ENCODE measurements around the gene DNAAF8. TPM values are rescaled to one million over a fixed set of nuclear protein-coding genes. Genes with fewer than 3 reads are reported as not detected.

Gene DNAAF8
- total and polyA plus RNA-seq, 2 donors = 0.38 to 1.1 TPM

DNA sequence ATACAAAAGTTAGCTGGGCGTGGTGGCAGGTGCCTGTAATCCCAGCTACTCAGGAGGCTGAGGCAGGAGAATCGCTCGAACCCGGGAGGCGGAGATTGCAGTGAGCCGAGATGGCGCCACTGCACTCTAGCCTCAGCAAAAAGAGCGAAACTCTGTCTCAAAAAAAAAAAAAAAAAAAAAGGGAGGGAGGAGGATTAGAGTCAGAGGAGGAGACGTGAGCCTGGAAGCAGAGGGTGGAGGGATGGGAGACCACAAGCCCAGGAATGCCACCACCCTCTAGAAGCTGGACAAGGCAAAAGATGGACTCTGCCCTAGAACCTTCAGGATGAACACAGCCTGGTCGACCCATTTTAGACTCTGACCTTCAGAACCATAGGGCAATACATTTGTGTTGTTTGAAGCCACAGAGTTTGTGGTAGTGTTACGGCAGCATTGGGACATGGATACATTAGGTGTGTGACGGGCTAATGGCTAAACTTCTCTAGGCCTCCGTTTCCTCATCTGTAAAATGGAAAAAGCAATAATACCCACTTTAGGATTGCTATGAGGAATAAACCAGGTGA lies 58.7 kb downstream of the DNAAF8 start:
- H3K9me3 ChIP-seq (ENCODE audit: control insufficient read depth in 2 of 2, insufficient read depth in 1 of 2, low read length in 1 of 2) = no peaks in the 10 kb centered on the region
- WGBS = 92% methylated on average over 13 of the region's 13 CpGs
- peaks cover 0 to 9% of the 10 kb centered on the region in 2 donors for H3K4me1 ChIP-seq (ENCODE audit: control insufficient read depth in 2 of 2, insufficient read depth in 2 of 2, low read length in 2 of 2)
- H3K4me3 ChIP-seq (ENCODE audit: low read length in 2 of 2) = no peak overlapping the region
- H3K27ac ChIP-seq (ENCODE audit: low read depth in 1 of 2, low read length in 1 of 2) = no peak overlapping the region
- DNase-seq (ENCODE audit: low read depth in 6 of 9, low spot score in 9 of 9) = no peak
- no peaks in the 10 kb centered on the region for H3K27me3 ChIP-seq (ENCODE audit: control insufficient read depth in 2 of 2, insufficient read depth in 1 of 2, low read length in 1 of 2)
- H3K36me3 ChIP-seq (ENCODE audit: control insufficient read depth in 2 of 2, insufficient read depth in 2 of 2, low read length in 1 of 2) = peaks cover 0 to 3% of the 10 kb centered on the region in 2 donors

DNA sequence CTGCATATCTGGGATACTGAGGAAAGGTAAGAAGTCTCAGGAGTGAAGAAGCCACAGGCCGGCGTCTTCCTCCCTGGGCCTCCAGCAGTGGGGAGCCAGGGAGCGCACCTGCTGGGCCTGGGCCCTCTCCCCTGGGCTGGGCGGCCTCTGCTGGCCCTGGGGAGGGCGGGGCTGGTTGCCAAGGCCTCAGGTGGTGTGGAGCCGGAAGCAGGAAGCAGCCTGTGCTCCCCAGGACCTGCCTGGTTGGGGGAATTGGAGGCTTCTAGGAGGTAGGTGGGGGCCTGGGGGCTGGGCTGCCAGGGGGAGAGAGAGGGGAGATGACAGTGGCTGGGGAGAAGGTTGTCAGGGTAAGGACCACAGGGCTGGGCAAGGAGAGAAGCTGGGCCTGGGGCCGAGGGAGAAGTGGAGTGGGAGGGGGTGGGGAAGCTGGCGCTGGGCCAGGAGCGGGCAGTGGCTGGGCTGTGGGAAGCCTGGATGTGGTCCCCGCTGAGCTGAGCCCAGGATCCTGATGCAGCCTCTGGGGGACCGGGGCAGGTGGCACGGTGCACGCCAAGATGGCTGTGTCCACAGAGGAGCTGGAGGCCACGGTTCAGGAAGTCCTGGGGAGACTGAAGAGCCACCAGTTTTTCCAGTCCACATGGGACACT lies 61.0 kb downstream of the DNAAF8 start, which contains the start of gene SMIM22:
SMIM22 (plus strand) TSS at position 189 of the 647 bp plus-strand sequence; CDS start at position 555, 366 bp downstream.
- Histone ChIP-seq H3K36me3 (ENCODE audit: control insufficient read depth in 2 of 2, insufficient read depth in 2 of 2, low read length in 1 of 2) (peaks cover 2 to 7% of the 10 kb centered on the region in 2 donors), H3K27ac (ENCODE audit: low read depth in 1 of 2, low read length in 1 of 2) (no peak within 1 kb of the TSS), H3K27me3 (ENCODE audit: control insufficient read depth in 2 of 2, insufficient read depth in 1 of 2, low read length in 1 of 2) (no peaks in the 10 kb centered on the region), H3K4me3 (ENCODE audit: low read length in 2 of 2) (no peak within 1 kb of the TSS), H3K4me1 (ENCODE audit: control insufficient read depth in 2 of 2, insufficient read depth in 2 of 2, low read length in 2 of 2) (peaks cover 0 to 5% of the 10 kb centered on the region in 2 donors), H3K9me3 (ENCODE audit: control insufficient read depth in 2 of 2, insufficient read depth in 1 of 2, low read length in 1 of 2) (peaks cover 0 to under 1% of the 10 kb centered on the region in 2 donors)
- WGBS = 95% methylated on average over 14 of the region's 14 CpGs
- no peak for DNase-seq (ENCODE audit: low read depth in 6 of 9, low spot score in 9 of 9)

DNA sequence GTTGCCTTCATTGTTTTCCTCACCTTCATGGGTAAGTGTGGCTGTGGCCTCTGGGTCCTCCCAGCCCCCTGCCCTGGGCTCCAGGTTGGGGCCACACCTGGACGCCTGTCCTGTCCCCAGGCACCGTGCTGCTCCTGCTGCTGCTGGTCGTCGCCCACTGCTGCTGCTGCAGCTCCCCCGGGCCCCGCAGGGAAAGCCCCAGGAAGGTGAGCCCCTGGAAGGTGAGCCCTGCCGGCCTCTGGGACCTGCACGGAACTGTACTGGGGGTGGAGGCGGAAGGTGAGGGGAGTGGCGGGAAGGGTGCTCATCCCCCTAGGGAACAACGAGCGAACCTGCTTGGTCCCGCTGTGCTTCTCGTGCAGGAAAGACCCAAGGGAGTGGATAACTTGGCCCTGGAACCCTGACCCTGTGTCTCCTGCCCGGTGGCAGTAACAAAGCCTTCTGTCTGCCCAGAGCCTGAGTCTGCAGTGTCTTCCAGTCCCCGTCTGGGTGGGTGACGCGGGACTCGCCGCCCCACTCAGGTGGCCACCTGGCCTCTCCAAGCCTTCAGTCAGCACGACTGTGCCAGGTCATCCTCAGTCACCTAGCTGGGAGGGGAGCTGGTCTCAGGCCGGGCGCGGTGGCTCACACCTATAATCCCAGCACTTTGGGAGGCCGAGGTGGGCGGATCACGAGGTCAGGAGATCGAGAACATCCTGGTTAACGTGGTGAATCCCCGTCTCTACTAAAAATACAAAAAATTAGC lies 61.7 kb downstream of the DNAAF8 start:
- H3K4me3 ChIP-seq (ENCODE audit: low read length in 2 of 2) = no peak overlapping the region
- H3K27me3 ChIP-seq (ENCODE audit: control insufficient read depth in 2 of 2, insufficient read depth in 1 of 2, low read length in 1 of 2) = no peaks in the 10 kb centered on the region
- H3K27ac ChIP-seq (ENCODE audit: low read depth in 1 of 2, low read length in 1 of 2) = no peak overlapping the region
- peaks cover 0 to 5% of the 10 kb centered on the region in 2 donors for H3K9me3 ChIP-seq (ENCODE audit: control insufficient read depth in 2 of 2, insufficient read depth in 1 of 2, low read length in 1 of 2)
- peaks cover 2 to 7% of the 10 kb centered on the region in 2 donors for H3K36me3 ChIP-seq (ENCODE audit: control insufficient read depth in 2 of 2, insufficient read depth in 2 of 2, low read length in 1 of 2)
- H3K4me1 ChIP-seq (ENCODE audit: control insufficient read depth in 2 of 2, insufficient read depth in 2 of 2, low read length in 2 of 2) = peaks cover 0 to 11% of the 10 kb centered on the region in 2 donors
- no peak for DNase-seq (ENCODE audit: low read depth in 6 of 9, low spot score in 9 of 9)
- 98% methylated on average over 30 of the region's 30 CpGs for WGBS

DNA sequence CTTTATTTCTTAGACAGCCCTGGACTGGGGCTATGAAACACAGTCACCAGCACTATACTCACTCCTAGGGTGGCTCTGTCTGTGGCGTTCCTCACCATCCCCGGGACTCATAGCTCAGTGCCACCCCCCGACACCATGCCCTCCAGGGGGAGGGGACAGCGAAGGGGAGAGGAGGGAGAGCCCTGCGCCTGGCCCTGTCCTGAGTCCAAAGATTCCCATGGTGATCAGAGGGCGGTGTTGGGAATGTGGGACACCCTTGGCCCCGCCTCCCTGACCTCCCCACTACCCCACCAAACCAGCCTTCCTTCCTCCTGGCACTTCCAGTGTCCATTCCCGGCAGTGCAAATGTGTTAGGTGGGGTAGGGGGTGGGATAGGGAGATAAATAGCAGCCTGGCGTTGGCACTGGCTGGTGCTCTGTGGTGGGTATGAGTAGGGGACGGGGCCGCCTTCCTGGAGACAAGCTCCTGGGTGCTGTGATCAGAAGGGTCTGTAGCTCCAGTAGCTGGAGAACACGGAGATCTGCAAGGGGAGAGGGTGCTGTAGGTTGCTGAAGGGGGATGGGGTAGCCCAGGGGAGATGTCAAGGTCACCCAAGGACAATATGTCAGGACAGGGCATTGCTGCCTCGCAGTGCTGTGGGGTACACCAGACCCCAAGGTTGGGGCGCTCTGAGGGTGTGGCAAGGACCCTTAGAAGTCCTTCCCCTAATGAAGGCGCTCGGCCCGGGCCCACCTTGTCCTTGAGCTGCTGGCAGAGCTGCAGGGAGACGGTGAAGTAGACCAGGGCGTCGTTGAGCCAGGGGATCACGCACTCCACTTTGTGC lies 62.9 kb downstream of the DNAAF8 start:
- WGBS = 97% methylated on average over 21 of the region's 21 CpGs
- H3K9me3 ChIP-seq (ENCODE audit: control insufficient read depth in 2 of 2, insufficient read depth in 1 of 2, low read length in 1 of 2) = peaks cover 0 to 5% of the 10 kb centered on the region in 2 donors
- peaks cover 2 to 7% of the 10 kb centered on the region in 2 donors for H3K36me3 ChIP-seq (ENCODE audit: control insufficient read depth in 2 of 2, insufficient read depth in 2 of 2, low read length in 1 of 2)
- no peak overlapping the region for H3K27ac ChIP-seq (ENCODE audit: low read depth in 1 of 2, low read length in 1 of 2)
- H3K4me3 ChIP-seq (ENCODE audit: low read length in 2 of 2) = no peak overlapping the region
- H3K4me1 ChIP-seq (ENCODE audit: control insufficient read depth in 2 of 2, insufficient read depth in 2 of 2, low read length in 2 of 2) = peaks cover 7 to 20% of the 10 kb centered on the region in 2 donors
- no peaks in the 10 kb centered on the region for H3K27me3 ChIP-seq (ENCODE audit: control insufficient read depth in 2 of 2, insufficient read depth in 1 of 2, low read length in 1 of 2)
- no peak for DNase-seq (ENCODE audit: low read depth in 6 of 9, low spot score in 9 of 9)

DNA sequence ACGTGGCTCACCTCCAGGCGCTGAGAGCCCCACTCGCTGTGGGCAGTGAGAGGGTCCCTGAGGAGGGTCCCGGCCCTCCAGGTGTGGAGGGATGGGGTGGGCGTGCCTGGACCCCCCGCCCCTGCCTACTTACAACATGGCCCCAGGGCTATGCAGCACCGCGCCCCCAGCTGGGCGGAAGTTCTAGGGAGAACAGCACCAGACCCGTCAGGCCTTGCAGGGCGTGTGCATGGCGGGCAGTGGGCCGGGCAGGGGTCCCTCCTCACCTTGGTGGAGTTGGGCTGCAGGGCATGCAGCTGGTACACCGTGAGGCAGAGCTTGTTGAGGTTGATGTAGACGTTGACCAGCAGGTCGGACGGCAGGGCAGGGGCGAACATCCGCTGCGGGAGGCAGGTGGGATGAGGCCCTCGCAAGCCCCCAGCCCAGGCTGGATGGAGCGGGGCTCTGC lies 63.5 kb downstream of the DNAAF8 start:
- peaks cover 0 to 5% of the 10 kb centered on the region in 2 donors for H3K9me3 ChIP-seq (ENCODE audit: control insufficient read depth in 2 of 2, insufficient read depth in 1 of 2, low read length in 1 of 2)
- no peak for DNase-seq (ENCODE audit: low read depth in 6 of 9, low spot score in 9 of 9)
- H3K27me3 ChIP-seq (ENCODE audit: control insufficient read depth in 2 of 2, insufficient read depth in 1 of 2, low read length in 1 of 2) = no peaks in the 10 kb centered on the region
- no peak overlapping the region for H3K27ac ChIP-seq (ENCODE audit: low read depth in 1 of 2, low read length in 1 of 2)
- H3K4me1 ChIP-seq (ENCODE audit: control insufficient read depth in 2 of 2, insufficient read depth in 2 of 2, low read length in 2 of 2) = peaks cover 7 to 20% of the 10 kb centered on the region in 2 donors
- WGBS = 98% methylated on average over 22 of the region's 22 CpGs
- peaks cover 2 to 7% of the 10 kb centered on the region in 2 donors for H3K36me3 ChIP-seq (ENCODE audit: control insufficient read depth in 2 of 2, insufficient read depth in 2 of 2, low read length in 1 of 2)
- no peak overlapping the region for H3K4me3 ChIP-seq (ENCODE audit: low read length in 2 of 2)

DNA sequence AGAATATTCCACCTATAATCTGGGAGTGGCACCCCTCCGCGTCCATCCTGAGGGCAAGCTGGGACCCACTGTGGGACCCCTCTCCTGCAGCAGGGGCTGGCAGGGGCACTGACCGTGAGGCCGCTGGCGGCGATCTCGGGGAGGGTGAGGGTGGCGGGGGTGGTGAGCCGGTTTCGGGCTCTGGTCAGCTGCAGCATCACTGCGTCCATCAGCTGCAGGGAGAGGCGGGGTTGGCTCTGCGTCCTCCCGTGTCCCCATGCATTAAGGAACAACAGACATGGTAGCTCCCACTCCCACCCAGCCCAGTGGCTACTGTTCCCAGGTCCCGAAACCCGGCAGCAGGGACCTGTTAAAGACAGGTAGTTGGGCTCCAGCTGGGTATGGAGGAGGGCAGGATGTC lies 64.1 kb downstream of the DNAAF8 start:
- DNase-seq (ENCODE audit: low read depth in 6 of 9, low spot score in 9 of 9) = no peak
- Histone ChIP-seq H3K27ac (ENCODE audit: low read depth in 1 of 2, low read length in 1 of 2) (no peak overlapping the region), H3K27me3 (ENCODE audit: control insufficient read depth in 2 of 2, insufficient read depth in 1 of 2, low read length in 1 of 2) (no peaks in the 10 kb centered on the region), H3K4me3 (ENCODE audit: low read length in 2 of 2) (no peak overlapping the region), H3K9me3 (ENCODE audit: control insufficient read depth in 2 of 2, insufficient read depth in 1 of 2, low read length in 1 of 2) (peaks cover 0 to 5% of the 10 kb centered on the region in 2 donors), H3K36me3 (ENCODE audit: control insufficient read depth in 2 of 2, insufficient read depth in 2 of 2, low read length in 1 of 2) (peaks cover 2 to 7% of the 10 kb centered on the region in 2 donors), H3K4me1 (ENCODE audit: control insufficient read depth in 2 of 2, insufficient read depth in 2 of 2, low read length in 2 of 2) (peaks cover 7 to 22% of the 10 kb centered on the region in 2 donors)
- 98% methylated on average over 16 of the region's 16 CpGs for WGBS

Other genes with a start within 250 kb of the DNAAF8 start
- gene CDIP1, start 195.8 kb upstream of the DNAAF8 start, total RNA-seq = 15.7 TPM
- 24.9 TPM for gene CDIP1, start 195.8 kb upstream of the DNAAF8 start, polyA plus RNA-seq
- 0.05 TPM for gene C16orf96, start 178.2 kb upstream of the DNAAF8 start, total RNA-seq
- gene C16orf96, start 178.2 kb upstream of the DNAAF8 start, polyA plus RNA-seq = 0.05 TPM
- 5.9 TPM for gene UBALD1, start 119.6 kb upstream of the DNAAF8 start, total RNA-seq
- gene UBALD1, start 119.6 kb upstream of the DNAAF8 start, polyA plus RNA-seq = 20.4 TPM
- gene MGRN1, start 109.7 kb upstream of the DNAAF8 start, total RNA-seq = 8.4 TPM
- 16.0 TPM for gene MGRN1, start 109.7 kb upstream of the DNAAF8 start, polyA plus RNA-seq
- gene NUDT16L1, start 41.0 kb upstream of the DNAAF8 start, total RNA-seq = 35.4 TPM
- 37.1 TPM for gene NUDT16L1, start 41.0 kb upstream of the DNAAF8 start, polyA plus RNA-seq
- gene ANKS3, start 266 bp upstream of the DNAAF8 start, total RNA-seq = 9.8 TPM
- 34.0 TPM for gene ANKS3, start 266 bp upstream of the DNAAF8 start, polyA plus RNA-seq
- 7.7 TPM for gene ZNF500, start 32.6 kb downstream of the DNAAF8 start, total RNA-seq
- gene ZNF500, start 32.6 kb downstream of the DNAAF8 start, polyA plus RNA-seq = 13.8 TPM
- not detected for gene SEPTIN12, start 53.8 kb downstream of the DNAAF8 start, total RNA-seq
- gene SEPTIN12, start 53.8 kb downstream of the DNAAF8 start, polyA plus RNA-seq = 0.14 TPM
- gene SMIM22, start 60.8 kb downstream of the DNAAF8 start, total RNA-seq = 3.9 TPM
- 16.2 TPM for gene SMIM22, start 60.8 kb downstream of the DNAAF8 start, polyA plus RNA-seq
- 28.0 TPM for gene ROGDI, start 68.1 kb downstream of the DNAAF8 start, total RNA-seq
- gene ROGDI, start 68.1 kb downstream of the DNAAF8 start, polyA plus RNA-seq = 40.8 TPM
- gene GLYR1, start 112.8 kb downstream of the DNAAF8 start, total RNA-seq = 36.4 TPM
- gene GLYR1, start 112.8 kb downstream of the DNAAF8 start, polyA plus RNA-seq = 59.1 TPM
- 12.9 TPM for gene UBN1, start 112.9 kb downstream of the DNAAF8 start, total RNA-seq
- gene UBN1, start 112.9 kb downstream of the DNAAF8 start, polyA plus RNA-seq = 9.2 TPM
- gene PPL, start 202.6 kb downstream of the DNAAF8 start, total RNA-seq = 3.7 TPM
- gene PPL, start 202.6 kb downstream of the DNAAF8 start, polyA plus RNA-seq = 14.3 TPM
- gene SEC14L5, start 223.8 kb downstream of the DNAAF8 start, total RNA-seq = 0.24 TPM
- 0.14 TPM for gene SEC14L5, start 223.8 kb downstream of the DNAAF8 start, polyA plus RNA-seq

All from thymus (tissue), 11 donors.